HPDE6-E6E7 (cell line): ENCODE results near the gene PDXP.
"Not testable (repeated sequence)": the region's sequence is repeated elsewhere in the genome, so short reads cannot be mapped to it uniquely, and the experiment has no call there.

Experiments used
- DNase-seq: peaks from one replicate; pipeline ENCODE4 v3.0.0; 2011; ENCODE audit warnings: missing footprints; ENCODE audit errors: extremely low spot score

PDXP gene

DNA sequence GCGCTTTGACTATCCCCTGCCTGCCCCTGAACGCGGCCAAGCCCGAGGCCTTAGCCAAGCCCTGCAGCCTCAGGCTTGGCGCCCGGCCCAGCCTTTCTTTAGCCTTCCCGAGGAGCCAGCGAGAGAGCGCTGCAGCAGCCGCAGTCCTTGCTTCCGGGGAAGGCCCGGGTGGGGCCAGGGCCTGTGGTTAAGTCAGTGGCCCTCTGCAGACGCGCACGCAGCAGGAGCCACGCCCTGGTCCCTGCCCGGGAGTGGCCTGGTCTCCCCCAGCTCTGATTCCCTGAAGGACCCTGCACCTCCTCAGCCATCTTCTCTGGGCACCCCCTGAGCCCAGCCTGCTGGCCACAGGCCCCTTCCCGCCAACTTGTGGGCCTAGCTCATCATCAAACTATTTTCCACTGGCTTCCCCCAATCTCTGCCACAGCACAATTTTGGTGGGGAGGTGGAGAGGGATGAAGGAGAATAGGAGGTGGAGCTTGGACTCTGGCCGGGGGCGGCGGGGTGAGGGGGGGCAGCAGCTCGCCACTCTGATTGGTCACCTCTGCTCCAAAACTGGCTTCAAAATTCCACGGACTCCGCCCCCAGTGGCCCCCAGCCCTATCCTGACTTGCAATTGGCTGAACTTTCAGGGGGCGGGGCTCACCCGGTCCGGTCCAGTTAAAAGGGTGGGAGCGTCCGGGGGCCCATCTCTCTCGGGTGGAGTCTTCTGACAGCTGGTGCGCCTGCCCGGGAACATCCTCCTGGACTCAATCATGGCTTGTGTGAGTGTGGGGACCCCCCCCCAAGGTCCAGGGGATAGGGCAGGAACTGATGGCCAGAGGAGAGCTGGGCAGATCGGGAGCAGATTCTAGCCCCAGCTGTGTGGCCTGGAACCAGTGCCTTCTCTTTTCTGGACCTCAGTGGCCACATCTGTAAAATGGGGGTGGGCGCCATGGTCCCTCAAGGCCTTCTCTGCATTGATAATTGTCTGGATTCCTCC lies 16.7 kb downstream of the PDXP start, which contains the start of gene LGALS1:
LGALS1 (plus strand) TSS at position 686 of the 979 bp plus-strand sequence; CDS start at position 753, 67 bp downstream.
- DNase-seq, result peak; percentile 80

DNA sequence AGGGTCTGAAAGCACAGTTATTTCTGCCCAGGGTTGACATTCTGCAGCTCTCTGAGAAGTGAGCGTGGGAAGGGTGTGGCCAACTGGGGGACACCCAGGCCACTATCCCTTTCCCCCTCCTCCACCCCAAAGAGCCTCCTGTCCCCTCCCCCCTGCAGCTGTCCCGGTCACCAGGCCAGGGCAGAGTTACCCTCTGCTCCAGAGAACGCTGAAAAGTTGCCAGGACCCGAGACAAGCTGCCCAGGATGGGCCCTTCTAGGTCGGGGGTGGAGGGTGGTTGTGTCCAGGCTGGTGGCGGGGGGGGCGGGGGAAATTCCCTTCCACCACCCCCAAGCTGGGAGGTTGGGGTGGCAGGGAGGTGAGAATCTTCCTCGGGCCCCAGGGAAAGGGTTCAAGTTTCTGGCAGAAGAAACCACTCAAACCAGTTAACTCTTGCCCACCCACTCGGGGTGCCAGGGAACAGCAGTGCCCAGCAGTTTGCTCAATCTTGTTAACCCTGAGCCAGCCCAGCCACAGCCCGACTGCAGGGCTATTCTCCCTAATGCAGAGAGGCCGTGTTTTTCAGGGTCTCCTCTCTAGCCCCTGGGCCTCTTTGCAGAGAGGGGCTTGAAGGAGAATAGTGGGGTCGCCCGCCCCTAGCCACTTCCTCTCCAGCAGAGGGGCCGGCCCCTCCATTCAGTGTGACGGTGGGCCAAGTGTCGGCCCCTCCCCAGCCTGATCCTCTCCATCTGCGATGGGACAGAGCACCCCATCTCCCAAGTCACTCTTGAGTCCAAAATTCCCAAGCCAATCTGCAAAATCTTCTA lies 17.6 kb downstream of the PDXP start:
- no peak for DNase-seq

DNA sequence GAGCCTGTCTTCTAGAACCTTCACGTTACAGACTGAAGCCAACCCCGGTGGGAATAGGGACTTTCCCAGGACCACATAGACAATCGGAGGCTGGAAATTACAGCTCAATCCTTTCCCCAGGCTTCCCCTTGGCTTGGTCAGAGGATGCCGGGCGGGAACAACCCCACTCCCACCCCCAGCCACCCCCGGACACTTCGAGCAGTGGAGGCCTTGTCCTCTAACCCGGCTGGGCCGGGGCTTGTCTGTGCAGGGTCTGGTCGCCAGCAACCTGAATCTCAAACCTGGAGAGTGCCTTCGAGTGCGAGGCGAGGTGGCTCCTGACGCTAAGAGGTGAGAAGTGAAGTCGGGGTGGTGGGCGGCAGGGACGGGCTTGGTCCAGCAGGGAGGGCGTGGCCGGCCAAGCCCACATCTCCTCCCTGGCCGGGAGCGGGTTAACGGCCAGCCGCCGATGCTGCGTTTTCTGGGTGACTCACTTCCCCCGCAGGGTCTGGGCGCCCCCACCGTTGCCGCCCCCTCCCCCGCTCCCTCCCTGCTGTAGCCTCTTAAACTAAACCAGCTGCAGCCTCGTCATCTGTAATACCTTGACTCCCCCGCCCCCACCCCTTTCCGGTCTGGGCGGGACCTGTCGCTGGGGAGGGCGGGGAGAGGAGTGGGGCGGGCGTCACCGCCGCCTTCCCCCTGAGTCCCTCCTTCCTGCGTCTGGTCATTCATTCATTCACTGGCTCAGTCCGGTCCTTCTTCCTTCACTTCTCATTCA lies 18.4 kb downstream of the PDXP start:
- peak; percentile 49 for DNase-seq

DNA sequence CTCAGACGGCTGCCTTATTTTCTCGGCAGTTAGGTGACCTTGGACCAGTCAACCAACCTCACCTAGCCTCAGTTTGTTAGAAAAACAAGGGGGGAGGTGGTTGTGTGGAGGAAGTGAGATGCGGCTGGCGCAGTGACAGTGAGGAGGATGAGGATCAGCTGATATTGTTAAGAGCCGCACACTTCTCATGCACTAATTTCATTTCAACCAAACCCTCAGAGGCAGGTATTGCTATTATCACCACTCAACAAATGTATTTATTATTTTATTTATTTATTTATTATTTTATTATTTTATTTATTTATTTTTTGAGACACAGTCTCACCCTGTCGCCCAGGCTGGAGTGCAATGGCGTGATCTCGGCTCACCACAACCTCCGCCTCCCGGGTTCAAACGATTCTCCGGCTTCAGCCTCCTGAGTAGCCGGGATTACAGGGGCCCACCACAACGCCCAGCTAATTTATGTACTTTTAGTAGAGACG lies 19.0 kb downstream of the PDXP start:
- no peak for DNase-seq

DNA sequence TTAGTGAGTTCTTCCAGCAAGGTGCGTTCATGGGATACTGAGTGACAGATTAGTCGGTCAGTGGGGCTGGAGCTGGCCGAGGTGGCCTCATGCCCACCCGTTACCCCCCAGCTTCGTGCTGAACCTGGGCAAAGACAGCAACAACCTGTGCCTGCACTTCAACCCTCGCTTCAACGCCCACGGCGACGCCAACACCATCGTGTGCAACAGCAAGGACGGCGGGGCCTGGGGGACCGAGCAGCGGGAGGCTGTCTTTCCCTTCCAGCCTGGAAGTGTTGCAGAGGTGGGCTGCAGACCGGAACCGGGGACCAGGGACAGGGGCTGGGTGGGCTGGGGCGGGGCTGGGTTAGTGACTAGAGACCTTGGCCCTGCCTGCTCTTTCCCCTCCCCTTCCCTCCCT lies 19.8 kb downstream of the PDXP start:
- DNase-seq, result no peak

GRCh38 chr22:37679670-37680069 lies 21.1 kb downstream of the PDXP start:
- DNase-seq, result no peak

DNA sequence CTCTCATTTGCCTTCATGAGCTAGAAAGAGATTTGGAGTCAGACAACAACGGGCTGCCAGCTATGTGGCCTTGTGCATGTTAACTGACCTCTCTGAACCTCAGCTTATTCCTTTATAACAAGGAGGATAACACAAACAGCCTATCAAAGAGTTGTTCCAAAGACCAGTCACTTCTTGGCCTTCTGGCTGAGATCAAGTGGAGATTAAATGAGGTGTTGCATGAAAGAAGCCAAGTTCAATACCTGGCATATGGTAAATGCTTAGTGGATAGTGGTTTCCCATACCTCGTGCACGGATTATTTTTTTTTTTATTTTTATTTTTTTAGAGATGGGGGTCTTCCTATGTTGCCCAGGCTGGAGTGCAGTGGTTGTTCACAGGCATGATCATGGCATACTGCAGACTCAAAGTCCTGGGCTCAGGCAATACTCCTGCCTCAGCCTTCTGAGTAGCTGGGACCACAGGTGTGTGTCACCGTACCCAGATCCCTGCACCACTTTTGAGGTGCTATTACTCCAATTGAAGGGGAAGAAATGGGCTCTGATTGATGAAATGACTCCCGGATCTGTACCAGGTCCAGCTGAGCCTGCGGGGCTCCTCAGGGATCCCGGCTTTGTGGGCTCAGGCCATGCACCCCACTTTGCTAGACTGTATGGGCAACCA lies 21.8 kb downstream of the PDXP start:
- DNase-seq, result no peak

- DNase-seq, result no peak
Measured at GRCh38 chr22:37681001-37681424, 22.5 kb downstream of the PDXP start.

DNA sequence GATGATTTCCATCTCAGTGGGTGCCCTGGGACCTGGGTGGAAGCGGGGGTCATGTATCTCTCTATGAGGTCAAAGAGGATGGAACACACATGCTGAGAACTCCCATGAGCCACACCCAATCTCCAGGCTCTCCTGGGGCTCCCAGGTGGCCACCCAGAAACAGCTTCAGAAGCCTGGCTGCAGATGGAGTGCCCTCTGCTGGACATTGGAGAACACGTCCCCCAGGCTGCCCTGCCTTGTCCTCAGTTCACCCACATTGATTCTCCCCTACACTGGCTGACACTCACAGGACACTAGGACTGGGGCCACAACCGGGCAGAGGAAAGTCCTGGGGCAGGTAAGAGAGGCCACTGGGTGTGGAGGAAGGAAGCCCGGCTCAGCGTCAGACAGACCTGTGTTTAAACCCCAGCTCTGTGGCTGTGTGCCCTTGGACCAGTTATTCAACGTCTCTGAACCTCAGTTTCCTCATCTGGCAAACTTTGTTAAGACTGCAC lies 23.1 kb downstream of the PDXP start:
- no peak for DNase-seq

DNA sequence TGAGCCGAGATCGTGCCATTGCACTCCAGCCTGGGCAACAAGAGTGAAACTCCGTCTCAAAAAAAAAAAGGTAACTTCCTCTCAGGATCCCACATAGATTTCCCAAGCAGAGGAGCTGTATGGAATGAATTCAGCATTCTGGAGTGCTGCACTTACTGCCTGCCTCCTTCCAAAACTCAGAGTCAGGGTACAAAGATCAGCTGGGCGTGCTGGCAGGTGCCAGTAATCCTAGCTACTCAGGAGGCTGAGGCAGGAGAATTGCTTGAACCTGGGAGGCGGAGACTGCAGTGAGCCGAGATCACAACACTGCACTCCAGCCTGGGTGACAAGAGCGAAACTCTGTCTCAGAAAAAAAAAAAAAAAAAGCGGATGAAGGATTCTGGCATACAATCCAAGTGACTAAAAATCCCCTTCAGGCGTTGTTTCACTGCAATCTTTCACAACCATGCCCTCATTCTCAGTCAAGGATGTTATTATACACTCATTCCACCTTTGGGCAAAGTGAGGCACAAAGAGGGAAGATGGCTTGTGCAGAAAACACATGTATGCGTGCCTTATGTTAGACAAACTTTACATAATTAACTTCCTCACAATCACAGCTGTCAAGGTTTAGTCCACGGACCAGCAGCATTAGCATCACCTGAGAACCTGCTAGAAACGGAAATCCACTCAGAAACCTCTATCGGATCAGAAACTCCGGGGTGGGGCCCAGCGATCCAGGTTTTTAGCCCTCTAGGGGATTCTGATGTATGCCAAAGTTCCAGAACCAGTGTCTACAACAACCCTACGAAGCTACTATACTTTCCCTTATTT lies 26.5 kb downstream of the PDXP start:
- DNase-seq, result no peak

- peak; percentile 55 for DNase-seq
Measured at GRCh38 chr22:37686002-37686982, 27.8 kb downstream of the PDXP start, which contains the start of gene NOL12. TSS of gene NOL12 (plus strand) at chr22:37686343. CDS start at chr22:37686393, 50 bp downstream.

GRCh38 chr22:37690407-37690806 lies 31.9 kb downstream of the PDXP start:
- DNase-seq, result no peak

DNA sequence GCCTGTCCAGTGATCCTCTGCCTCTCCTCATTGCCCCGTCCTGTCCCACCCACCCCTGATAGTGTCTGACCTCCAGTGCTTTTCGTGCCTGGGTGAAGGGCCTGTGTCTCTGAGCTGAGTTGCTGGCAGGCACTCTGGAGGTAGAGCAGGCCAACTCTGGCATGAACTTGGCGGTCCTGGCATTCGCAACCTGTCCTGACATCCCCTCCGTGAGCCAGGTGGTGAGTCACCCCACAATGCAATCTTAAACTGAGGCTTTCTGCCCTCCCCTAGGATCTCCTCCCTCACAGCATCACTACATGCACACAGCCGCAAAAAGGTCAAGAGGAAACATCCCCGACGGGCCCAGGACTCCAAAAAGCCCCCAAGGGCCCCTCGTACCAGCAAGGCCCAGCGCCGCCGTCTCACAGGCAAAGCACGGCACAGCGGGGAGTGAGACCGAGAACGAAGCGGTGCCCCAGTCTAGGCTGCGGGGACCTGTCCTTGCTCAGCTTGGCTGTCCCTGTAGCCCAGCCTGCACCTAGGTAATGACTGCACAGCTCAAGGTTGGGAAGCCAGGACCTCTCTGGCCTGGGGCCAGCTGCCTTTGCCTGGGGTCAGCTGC lies 32.5 kb downstream of the PDXP start:
- DNase-seq, result peak; percentile 75

DNA sequence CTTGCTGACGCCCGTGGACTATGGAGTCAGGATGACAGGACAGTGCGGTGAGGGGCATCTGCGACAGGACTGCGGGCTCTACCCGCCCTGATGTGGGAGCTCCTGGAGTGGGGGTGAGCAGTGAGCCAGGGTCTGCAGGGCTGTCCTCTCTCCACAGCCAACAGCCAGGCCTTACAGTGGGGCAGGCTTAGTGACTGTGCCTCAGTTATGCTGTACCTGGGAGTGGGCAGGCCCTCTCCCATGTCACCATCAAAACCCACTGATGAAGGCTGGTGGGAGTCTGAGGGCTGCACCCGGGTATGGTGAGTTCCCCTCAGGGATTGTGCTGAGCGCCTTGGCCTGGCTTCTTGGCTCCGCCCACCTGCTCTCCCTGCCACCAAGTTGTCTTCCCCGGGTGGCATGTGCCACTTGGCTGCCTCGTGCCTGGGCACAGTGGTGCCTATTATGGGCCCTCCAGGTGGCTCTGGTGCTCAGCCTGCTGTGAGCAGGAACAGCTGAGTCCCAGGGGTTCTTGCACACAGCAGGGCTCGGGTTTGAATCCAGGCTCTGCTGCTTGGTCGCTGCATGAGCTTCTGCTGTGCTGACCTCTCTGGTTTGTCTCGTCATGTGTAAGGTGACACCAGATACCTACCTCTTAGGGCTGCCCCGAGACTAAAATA lies 34.2 kb downstream of the PDXP start:
- DNase-seq, result no peak

- not testable (repeated sequence) for DNase-seq
Measured at GRCh38 chr22:37694131-37694530, 35.6 kb downstream of the PDXP start.

GRCh38 chr22:37696260-37696656 lies 37.7 kb downstream of the PDXP start:
- not testable (repeated sequence) for DNase-seq

GRCh38 chr22:37696657-37697537 lies 38.4 kb downstream of the PDXP start, which contains the start of gene TRIOBP:
TSS of gene TRIOBP (plus strand) at chr22:37697048. CDS start at chr22:37701366, 4,318 bp downstream.
- DNase-seq, result peak; percentile 89
